Retinal pigment epithelial cell (primary cell): ENCODE data around the gene SYTL4.

Experiments
- DNase-seq: peaks from one replicate; pipeline ENCODE4 v3.0.0-alpha.2; 2010; ENCODE audit warnings: low read depth
- H3K4me3 ChIP-seq: 2 replicates; pipeline ENCODE4 v1.5.1; 2011; ENCODE audit warnings: mild to moderate bottlenecking, low read length, control low read depth, moderate library complexity
- CTCF ChIP-seq: conservative IDR thresholded peaks from 2 replicates; pipeline ENCODE4 v1.5.1; 2011; ENCODE audit warnings: low read depth, low read length, control low read depth, inconsistent platforms

Gene SYTL4

GRCh38 chrX:100662796-100663195 lies 69.1 kb downstream of the SYTL4 start:
- DNase-seq: no peak

GRCh38 chrX:100662170-100662569 lies 69.8 kb downstream of the SYTL4 start:
- DNase-seq: no peak
- no peak overlapping the region for H3K4me3 ChIP-seq
- TF ChIP-seq CTCF: no peak

More at GRCh38 chrX:100662796-100663195, 69.1 kb downstream of the SYTL4 start:
- H3K4me3 ChIP-seq: no peak overlapping the region
- TF ChIP-seq CTCF: no peak

GRCh38 chrX:100659431-100660137 lies 72.3 kb downstream of the SYTL4 start:
- DNase-seq: no peak
- TF ChIP-seq CTCF: no peak
- no peak overlapping the region for H3K4me3 ChIP-seq

- DNase-seq: no peak
- H3K4me3 ChIP-seq: no peak overlapping the region
- no peak for TF ChIP-seq CTCF
Observed at GRCh38 chrX:100658941-100659381, 73.0 kb downstream of the SYTL4 start.

- no peak for DNase-seq
- H3K4me3 ChIP-seq: no peak overlapping the region
- peak; percentile 26 for TF ChIP-seq CTCF
Observed at GRCh38 chrX:100654261-100654660, 77.7 kb downstream of the SYTL4 start.

GRCh38 chrX:100652266-100652665 lies 79.7 kb downstream of the SYTL4 start:
- no peak overlapping the region for H3K4me3 ChIP-seq
- TF ChIP-seq CTCF: no peak
- no peak for DNase-seq

GRCh38 chrX:100650841-100651240 lies 81.1 kb downstream of the SYTL4 start:
- no peak for DNase-seq
- TF ChIP-seq CTCF: no peak
- H3K4me3 ChIP-seq: no peak overlapping the region
